Thyroid gland (tissue), 4 donors: Measurements from ENCODE around the gene COL23A1. TPM values are rescaled to one million over a fixed set of nuclear protein-coding genes. Genes with fewer than 3 reads are reported as not detected.

Source experiments
- DNase-seq, 2 donors: peaks; one replicate each; pipeline ENCODE4 v3.0.0-alpha.2; 2019
- H3K27ac ChIP-seq, 3 donors: fragments of 200-600 bp; sonication (generic); 1 replicate in 2 of 3; 2 replicates in 1 of 3; pipeline ENCODE4 v1.5.1; 2016 to 2019; ENCODE audit warnings: mild to moderate bottlenecking in 1 of 3, moderate library complexity in 1 of 3
- H3K27me3 ChIP-seq: fragments of 200-600 bp; sonication (generic); one replicate; pipeline ENCODE4 v1.5.1; 2019
- H3K36me3 ChIP-seq, 2 donors: fragments of 200-600 bp; sonication (generic); one replicate each; pipeline ENCODE4 v1.5.1; 2016 to 2019
- H3K4me1 ChIP-seq, 2 donors: fragments of 200-600 bp; sonication (generic); one replicate each; pipeline ENCODE4 v1.5.1; 2017 to 2019
- H3K4me3 ChIP-seq, 3 donors: fragments of 200-600 bp; sonication (generic); replicated peaks in 1 of 3; 1 replicate in 2 of 3; 2 replicates in 1 of 3; pipeline ENCODE4 v1.5.1; 2016; ENCODE audit warnings: mild to moderate bottlenecking in 1 of 3
- H3K9me3 ChIP-seq: fragments of 200-600 bp; sonication (generic); one replicate; pipeline ENCODE4 v1.5.1; 2017
- CTCF ChIP-seq, 6 experiments: fragments of 200-600 bp in 3 of 6; fragments of 450-650 bp in 3 of 6; sonication (generic) in 3 of 6; IDR thresholded peaks; one replicate each; pipeline ENCODE4 v1.5.1; 2016 to 2019; ENCODE audit warnings: antibody characterized with exemption in 6 of 6, mild to moderate bottlenecking in 2 of 6, inconsistent platforms in 1 of 6, moderate library complexity in 1 of 6
- POLR2A ChIP-seq, 2 donors: fragments of 450-650 bp; IDR thresholded peaks; one replicate each; pipeline ENCODE4 v1.6.1; 2017; ENCODE audit warnings: antibody characterized with exemption in 2 of 2, mild to moderate bottlenecking in 2 of 2, moderate library complexity in 1 of 2
- WGBS, 2 donors: methylation state at CpG; one replicate each; pipeline ENCODE4 v1.1.5; 2017; 5-methylcytosine and 5-hydroxymethylcytosine counted together
- intact Hi-C: fragments of 100-400 bp; cut with DNase I; formaldehyde crosslinking; loops from one replicate; pipeline ENCODE4 v1.15.1; 2023
- total RNA-seq, 4 donors: library from RNA; depleted of rRNA; stranded (reverse); fragments of >200 nt; gene quantifications; one replicate each; pipeline ENCODE4 v1.2.3, GENCODE V29; 2016

The COL23A1 gene
- total RNA-seq, 4 donors from 2014 or later = 76.6 to 108 (median 95.7) TPM

- no peaks in the 10 kb centered on the region for H3K36me3 ChIP-seq
- no peaks in the 10 kb centered on the region for H3K27me3 ChIP-seq
- no peak overlapping the region for H3K27ac ChIP-seq
- DNase-seq = no peak
- intact Hi-C loops = no loop called here
- 82 to 93% methylated on average over 4 of the region's 4 CpGs for WGBS, 2 donors
- H3K4me1 ChIP-seq = peaks cover 10 to 19% of the 10 kb centered on the region in 2 donors
- no peak for TF ChIP-seq POLR2A (IDR thresholded peaks at IDR 0.05)
- no peak for TF ChIP-seq CTCF (IDR thresholded peaks at IDR 0.05)
- H3K4me3 ChIP-seq = no peak overlapping the region
- no peaks in the 10 kb centered on the region for H3K9me3 ChIP-seq
These were observed 250.9 kb downstream of the COL23A1 start for GRCh38 chr5:178339272-178339671.

GRCh38 chr5:178338750-178339144, 251.4 kb downstream of the COL23A1 start:
- Histone ChIP-seq H3K36me3 (no peaks in the 10 kb centered on the region), H3K27ac (no peak overlapping the region), H3K27me3 (no peaks in the 10 kb centered on the region), H3K4me1 (peaks cover 10 to 19% of the 10 kb centered on the region in 2 donors), H3K9me3 (no peaks in the 10 kb centered on the region), H3K4me3 (no peak overlapping the region)
- TF ChIP-seq POLR2A (IDR thresholded peaks at IDR 0.05) = no peak
- no peak for TF ChIP-seq CTCF (IDR thresholded peaks at IDR 0.05)
- 73 to 79% methylated on average over 2 of the region's 2 CpGs for whole genome bisulfite sequencing, 2 donors
- DNase-seq = no peak
- intact Hi-C loops = no loop called here

GRCh38 chr5:178338126-178338749, 252.0 kb downstream of the COL23A1 start:
- Histone ChIP-seq H3K4me3 (no peak overlapping the region), H3K27ac (no peak overlapping the region), H3K4me1 (peaks cover 10 to 20% of the 10 kb centered on the region in 2 donors), H3K27me3 (no peaks in the 10 kb centered on the region), H3K9me3 (no peaks in the 10 kb centered on the region), H3K36me3 (no peaks in the 10 kb centered on the region)
- TF ChIP-seq POLR2A (IDR thresholded peaks at IDR 0.05) = no peak
- no peak for TF ChIP-seq CTCF (IDR thresholded peaks at IDR 0.05)
- DNase-seq = no peak
- WGBS, 2 donors = 75 to 94% methylated on average over 5 to 6 of the region's 11 CpGs
- intact Hi-C loops = no loop called here

- H3K36me3 ChIP-seq = no peaks in the 10 kb centered on the region
- H3K4me3 ChIP-seq = no peak overlapping the region
- H3K27me3 ChIP-seq = no peaks in the 10 kb centered on the region
- WGBS, 2 donors = 46 to 52% methylated on average over 7 of the region's 7 CpGs
- TF ChIP-seq POLR2A (IDR thresholded peaks at IDR 0.05) = no peak
- TF ChIP-seq CTCF (IDR thresholded peaks at IDR 0.05) = no peak
- H3K9me3 ChIP-seq = no peaks in the 10 kb centered on the region
- H3K27ac ChIP-seq = peak overlapping the region; percentile 44 to 54 (median 52)
- intact Hi-C loops = no loop called here
- peak in 1 of 2 donors; percentile 62 for DNase-seq
- H3K4me1 ChIP-seq = peaks cover 18 to 29% of the 10 kb centered on the region in 2 donors
These were observed 252.9 kb downstream of the COL23A1 start for GRCh38 chr5:178337334-178337741.

- no peaks in the 10 kb centered on the region for H3K9me3 ChIP-seq
- H3K4me3 ChIP-seq = no peak overlapping the region
- peak overlapping the region; percentile 44 to 54 (median 52) for H3K27ac ChIP-seq
- peaks cover 23 to 34% of the 10 kb centered on the region in 2 donors for H3K4me1 ChIP-seq
- DNase-seq = peak; percentile 58 to 77
- 32 to 38% methylated on average over 12 to 21 of the region's 21 CpGs for WGBS, 2 donors
- TF ChIP-seq CTCF (IDR thresholded peaks at IDR 0.05) = no peak
- TF ChIP-seq POLR2A (IDR thresholded peaks at IDR 0.05) = no peak
- no peaks in the 10 kb centered on the region for H3K27me3 ChIP-seq
- intact Hi-C loops = no loop called here
- H3K36me3 ChIP-seq = no peaks in the 10 kb centered on the region
These were observed 253.3 kb downstream of the COL23A1 start for GRCh38 chr5:178336889-178337288.
